ENCODE measurements around the gene FBXL20.

- TF ChIP-seq EZH2 (IDR thresholded peaks at IDR 0.05; ENCODE audit: insufficient read depth, poor library complexity, severe bottlenecking) (no peak), EZH2phosphoT487 (IDR thresholded peaks at IDR 0.05; ENCODE audit: insufficient read depth, low read depth) (no peak)
These were observed 48.9 kb downstream of the FBXL20 start for GRCh38 chr17:39352511-39352910.

All from GM23248 (cell line).